ENCODE measurements around the gene NCOA4.
"Not testable (repeated sequence)": the region's sequence is repeated elsewhere in the genome, so short reads cannot be mapped to it uniquely, and the experiment has no call there.

The NCOA4 gene

DNA sequence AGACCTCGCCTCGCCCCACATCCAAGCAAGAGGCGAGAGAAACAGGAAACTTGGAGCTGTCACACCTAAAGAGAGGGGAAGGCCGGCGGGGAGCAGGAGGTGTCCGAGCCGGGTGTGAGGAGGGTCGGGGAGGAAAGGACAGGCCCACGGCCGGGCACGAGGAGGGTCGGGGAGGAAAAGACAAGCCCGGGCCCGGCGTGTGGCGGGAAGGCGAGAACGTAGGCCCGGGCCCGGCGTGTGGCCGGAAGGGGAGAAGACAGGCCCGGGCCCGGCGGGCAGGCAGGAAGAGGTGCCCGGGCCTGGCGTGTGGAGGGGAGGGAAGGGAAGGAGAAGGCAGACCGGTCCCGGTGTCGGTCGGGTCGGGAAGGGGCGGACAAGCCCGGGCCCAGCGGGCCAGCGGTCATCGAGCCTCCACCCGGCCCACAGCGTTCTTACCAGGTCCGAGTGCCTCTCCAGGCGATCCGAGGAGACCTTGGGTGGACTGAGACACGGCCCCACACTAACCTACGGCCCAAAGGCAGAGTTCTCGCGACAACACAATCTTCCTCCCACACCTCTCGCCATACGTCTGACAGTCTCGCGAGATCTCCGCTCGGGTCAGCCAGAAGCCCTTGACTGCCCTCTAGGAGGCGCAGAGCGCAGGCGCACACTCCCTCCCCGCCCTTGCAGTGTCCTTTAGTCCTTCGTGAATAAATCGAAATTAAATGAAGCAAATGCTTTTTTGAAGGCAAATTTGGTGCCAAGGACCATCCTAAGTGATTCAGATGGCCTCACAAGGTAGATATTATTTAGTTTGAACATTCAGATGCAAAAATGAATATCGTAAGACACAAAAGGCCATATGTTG, at the start of gene NCOA4:
Gene NCOA4 (minus strand): TSS at position 533 of the 847 bp plus-strand sequence. CDS start 13,943 bp downstream, outside the sequence.
- no peak for DNase-seq

DNA sequence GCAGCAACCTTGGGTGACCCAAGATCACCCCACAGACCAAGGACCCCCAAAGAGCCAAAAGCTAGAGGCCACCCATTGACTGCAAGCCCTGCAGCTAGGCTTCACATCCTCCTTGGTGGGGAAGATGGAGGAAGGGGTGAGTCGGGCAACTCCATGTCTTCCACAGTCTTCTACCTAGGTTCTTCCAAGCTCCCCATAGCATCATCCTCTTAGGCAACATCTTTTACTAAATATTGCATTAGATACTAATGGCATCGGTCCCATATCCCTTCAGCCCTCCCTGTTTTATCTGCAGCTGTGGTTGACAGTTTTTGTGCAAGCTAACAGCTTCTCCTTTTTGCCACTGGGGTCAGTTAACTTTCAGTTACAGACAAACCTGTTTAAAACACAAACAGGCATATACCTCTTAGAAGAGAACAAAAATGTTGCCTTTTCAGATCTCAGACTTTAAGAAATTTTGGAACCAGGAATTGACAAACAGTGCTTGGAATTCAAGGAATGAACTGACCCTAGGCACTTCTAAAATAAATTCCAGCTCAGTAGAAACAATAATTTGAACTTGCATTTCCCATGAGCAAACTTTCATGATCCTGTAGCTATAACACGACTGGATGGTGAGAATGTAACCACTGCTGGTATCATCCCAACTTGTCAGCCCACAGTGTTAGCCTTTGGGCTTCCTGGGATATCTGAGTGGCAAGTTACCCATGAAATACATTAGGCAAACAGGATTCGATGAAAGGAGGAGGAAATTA, 49.6 kb upstream of the NCOA4 start:
- no peak for DNase-seq

- no peak for DNase-seq
These were observed 47.4 kb upstream of the NCOA4 start for GRCh38 chr10:46077731-46078413.

GRCh38 chr10:46077141-46077554, 46.7 kb upstream of the NCOA4 start:
- no peak for DNase-seq

- no peak for DNase-seq
These were observed 45.4 kb upstream of the NCOA4 start for GRCh38 chr10:46075869-46076268.

DNA sequence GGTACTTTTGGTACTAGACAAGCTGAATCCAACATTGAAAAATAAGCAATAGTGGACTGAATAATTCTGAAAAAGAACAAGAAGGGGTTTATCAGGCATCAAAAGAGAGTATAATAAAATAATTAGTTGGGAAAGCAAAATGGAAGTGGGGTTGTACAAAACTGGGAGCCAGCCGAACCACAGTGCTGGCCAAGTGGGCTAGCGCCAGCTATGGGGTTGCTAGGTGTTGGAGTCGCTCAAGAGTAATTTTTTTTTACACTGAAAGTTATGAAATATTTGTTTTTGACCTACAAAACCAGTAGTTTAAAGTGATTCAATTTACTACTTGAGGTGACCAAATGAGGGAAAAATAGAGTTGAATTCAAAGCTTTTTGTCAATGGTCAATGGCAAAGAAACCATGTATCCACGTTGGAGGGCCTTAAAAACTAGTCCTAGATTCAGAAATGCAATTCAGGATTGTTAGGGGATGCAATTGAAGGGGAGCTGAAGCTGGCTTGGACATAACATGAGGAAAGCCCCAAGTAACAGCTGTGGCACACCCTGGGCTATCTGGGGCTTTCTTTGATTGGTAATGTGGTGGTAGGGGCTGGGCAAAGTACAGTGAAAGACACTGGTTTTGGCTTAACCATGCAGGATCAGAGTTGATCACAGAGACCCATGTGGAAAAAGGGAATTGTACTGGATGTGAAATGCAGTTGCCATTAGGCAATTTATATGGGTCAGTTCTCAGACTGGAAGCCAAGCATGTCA, 43.9 kb upstream of the NCOA4 start:
- DNase-seq = no peak

GRCh38 chr10:46073564-46073963, 43.1 kb upstream of the NCOA4 start:
- no peak for DNase-seq

DNA sequence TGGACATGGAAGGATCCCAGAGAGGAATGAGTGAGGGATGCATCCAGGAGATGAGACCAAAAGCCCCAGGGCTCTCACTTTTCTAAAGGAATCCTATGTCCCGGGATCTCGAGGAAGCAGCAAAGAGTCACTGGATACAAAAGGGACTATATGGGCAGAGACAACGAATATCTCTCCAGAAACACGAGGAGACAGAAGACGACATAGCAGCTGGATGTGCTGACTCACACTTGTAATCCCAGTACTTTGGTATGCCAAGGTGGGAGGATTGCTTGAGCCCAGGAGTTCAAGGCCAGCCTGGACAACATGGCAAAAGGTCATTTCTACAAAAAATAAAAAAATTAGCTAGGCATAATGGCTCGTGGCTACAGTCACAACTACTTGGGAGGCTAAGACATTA, 40.3 kb upstream of the NCOA4 start:
- no peak for DNase-seq

GRCh38 chr10:46069771-46070463, 39.5 kb upstream of the NCOA4 start:
- no peak for DNase-seq

DNA sequence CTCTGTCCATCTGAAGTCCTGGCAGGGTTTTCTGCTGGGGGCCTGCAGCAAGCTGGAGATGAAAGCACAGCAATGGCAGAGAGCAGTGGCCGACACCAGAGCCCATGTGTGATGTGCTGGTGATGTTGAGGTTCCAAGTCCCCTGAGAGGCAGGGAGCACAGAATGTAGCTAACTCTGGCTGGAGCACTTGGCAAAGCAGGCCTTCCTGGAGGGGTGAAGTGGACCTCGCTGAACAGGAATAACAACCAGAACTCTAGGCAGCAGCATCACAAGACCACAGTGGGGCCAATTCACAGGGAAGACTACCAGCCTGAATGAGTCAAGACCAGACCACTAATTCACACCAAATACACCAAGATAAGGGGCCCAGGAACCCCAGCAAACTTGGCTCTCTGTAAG, 38.5 kb upstream of the NCOA4 start:
- DNase-seq = no peak

DNA sequence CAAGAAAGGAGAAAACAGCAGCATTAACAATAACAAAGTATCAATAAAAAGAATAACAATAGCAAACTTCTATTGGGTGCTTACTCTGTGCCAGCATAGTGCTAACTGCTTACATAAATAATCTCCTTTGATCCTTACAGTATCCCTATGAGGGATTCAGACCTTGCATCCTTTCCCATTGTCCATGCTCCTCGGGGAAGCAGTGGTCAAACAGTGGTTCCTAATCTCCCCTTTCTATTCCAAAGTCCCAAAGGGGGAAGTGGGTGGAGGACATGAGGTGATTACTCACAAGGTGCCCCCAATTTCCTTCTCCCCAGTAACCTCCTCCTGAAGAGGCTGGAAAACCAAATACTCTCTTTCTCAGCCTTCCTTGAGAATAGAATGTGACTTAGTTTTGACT, 37.7 kb upstream of the NCOA4 start:
- no peak for DNase-seq

- no peak for DNase-seq
These were observed 33.9 kb upstream of the NCOA4 start for GRCh38 chr10:46064269-46064817.

DNA sequence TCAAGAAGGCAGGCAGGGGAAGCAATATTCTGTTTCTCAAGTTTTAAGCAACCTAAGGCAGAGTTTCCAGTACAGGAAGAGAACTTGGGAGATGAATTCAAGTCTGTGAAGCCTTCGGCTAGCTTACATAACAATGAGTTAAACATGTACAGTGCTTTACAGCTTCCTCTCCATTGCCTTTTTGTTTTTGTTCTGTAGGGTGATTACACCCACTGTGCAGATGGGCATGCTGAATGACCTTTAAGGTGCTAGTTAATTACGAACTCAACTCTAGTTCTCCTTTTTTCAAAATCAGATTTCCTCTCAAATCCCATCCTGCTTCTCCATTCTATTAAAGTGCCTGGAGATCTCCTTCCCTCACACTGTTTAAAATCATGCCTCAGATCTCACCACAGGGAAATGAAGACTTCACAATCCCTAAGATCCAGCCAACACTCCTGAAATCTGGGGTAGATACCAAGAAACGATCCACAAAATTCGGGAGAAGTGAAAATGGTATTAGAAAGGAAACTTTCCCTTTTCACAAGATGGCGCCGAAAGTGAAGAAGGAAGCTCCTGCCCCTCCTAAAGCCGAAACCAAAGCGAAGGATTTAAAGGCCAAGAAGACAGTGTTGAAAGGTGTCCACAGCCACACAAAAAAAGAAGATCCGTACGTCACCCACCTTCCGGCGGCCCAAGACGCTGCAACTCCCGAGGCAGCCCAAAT, 32.5 kb upstream of the NCOA4 start:
- DNase-seq = no peak

GRCh38 chr10:46060706-46061105, 30.3 kb upstream of the NCOA4 start:
- no peak for DNase-seq

- not testable (repeated sequence) for DNase-seq
These were observed 27.5 kb upstream of the NCOA4 start for GRCh38 chr10:46057927-46058326.

GRCh38 chr10:46057038-46057437, 26.6 kb upstream of the NCOA4 start:
- DNase-seq = no peak

DNA sequence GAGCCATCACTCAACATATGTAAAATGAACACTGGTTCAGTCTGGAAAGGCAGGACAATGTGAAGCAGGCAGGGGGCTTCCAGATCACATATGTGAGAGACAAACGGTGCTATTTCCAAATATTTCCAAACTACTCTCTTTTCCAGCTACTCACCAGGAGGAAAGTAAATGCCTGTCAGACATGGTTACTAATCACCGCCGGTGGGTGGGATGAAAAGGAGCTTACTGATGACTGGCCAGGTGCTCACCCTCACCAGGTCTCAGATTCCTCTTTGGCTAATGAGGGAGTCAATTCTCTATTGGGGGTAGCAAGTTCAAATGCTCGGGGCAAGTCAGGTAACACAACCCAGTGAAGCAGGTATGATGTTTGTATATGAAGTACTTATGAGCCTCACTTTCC, 25.3 kb upstream of the NCOA4 start:
- DNase-seq = no peak

GRCh38 chr10:46053534-46054434, 23.4 kb upstream of the NCOA4 start:
- DNase-seq = no peak

GRCh38 chr10:46052791-46053375, 22.5 kb upstream of the NCOA4 start:
- DNase-seq = no peak

Measured in cortex of kidney (tissue), 1 donor.